LHCN-M2 (cell line): Measurements from ENCODE around the gene ABHD3. TPM values are rescaled to one million over a fixed set of nuclear protein-coding genes. Genes with fewer than 3 reads are reported as not detected.
"Not testable (repeated sequence)": the region's sequence is repeated elsewhere in the genome, so short reads cannot be mapped to it uniquely, and the experiment has no call there.

Experiments used
- DNase-seq: peaks from one replicate; pipeline ENCODE4 v3.0.0-alpha.2; 2012; ENCODE audit warnings: low read depth
- polyA plus RNA-seq: library from polyadenylated mRNA; unstranded; fragments of >200 nt; gene quantifications from one replicate; pipeline ENCODE4 v1.2.1, GENCODE V29; 2012; ENCODE audit warnings: missing spikeins
- total RNA-seq: library from RNA; depleted of rRNA; stranded (reverse); fragments of >200 nt; gene quantifications from 2 replicates; pipeline ENCODE4 v1.2.3, GENCODE V29; 2014; rRNA removed

Gene ABHD3, protein sequence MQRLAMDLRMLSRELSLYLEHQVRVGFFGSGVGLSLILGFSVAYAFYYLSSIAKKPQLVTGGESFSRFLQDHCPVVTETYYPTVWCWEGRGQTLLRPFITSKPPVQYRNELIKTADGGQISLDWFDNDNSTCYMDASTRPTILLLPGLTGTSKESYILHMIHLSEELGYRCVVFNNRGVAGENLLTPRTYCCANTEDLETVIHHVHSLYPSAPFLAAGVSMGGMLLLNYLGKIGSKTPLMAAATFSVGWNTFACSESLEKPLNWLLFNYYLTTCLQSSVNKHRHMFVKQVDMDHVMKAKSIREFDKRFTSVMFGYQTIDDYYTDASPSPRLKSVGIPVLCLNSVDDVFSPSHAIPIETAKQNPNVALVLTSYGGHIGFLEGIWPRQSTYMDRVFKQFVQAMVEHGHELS
- 6.2 and 8.6 TPM in 2 replicates for total RNA-seq
- polyA plus RNA-seq, result 2.0 TPM

GRCh38 chr18:21704603-21705364, at the start of gene ABHD3:
Gene ABHD3 (minus strand): TSS chr18:21704774. CDS start chr18:21704665, 109 bp downstream.
- peak; percentile 85 for DNase-seq

- DNase-seq, result no peak
Observed at GRCh38 chr18:21747764-21748693, 43.5 kb upstream of the ABHD3 start.

- no peak for DNase-seq
Observed at GRCh38 chr18:21747268-21747667, 42.7 kb upstream of the ABHD3 start.

GRCh38 chr18:21745231-21745630, 40.7 kb upstream of the ABHD3 start:
- DNase-seq, result no peak

DNA sequence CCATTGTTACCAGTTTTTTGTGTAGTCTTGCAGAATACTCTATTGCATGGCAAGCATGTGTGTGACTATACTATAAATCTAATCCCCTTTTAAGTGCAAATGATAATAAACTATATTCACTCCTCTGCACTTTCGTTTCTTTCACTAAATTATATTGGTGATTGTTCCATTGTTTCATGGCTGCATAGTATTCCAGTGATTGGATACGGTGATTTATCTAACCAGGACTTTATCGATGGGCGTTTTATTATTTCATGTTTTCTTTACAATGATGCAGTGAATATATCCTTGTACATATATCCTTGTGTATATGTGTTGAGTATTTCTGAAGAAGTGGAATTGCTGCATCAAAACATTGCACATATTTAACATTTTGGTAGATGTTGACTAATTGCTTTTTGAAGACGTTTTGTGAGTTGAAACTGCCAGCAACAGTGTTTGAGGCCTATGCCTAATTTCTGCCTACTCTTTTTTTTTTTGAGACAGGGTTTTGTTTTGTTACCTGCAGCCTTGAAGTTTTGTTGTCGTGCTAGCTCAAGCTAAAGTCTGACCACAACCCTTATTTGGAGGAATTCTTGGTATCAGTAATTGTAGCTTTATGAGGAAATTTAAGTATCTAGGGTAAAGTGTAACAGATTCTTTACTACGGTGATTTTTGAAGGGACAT, 38.7 kb upstream of the ABHD3 start:
- DNase-seq, result no peak

- DNase-seq, result no peak
Observed at GRCh38 chr18:21742315-21742687, 37.7 kb upstream of the ABHD3 start.

- DNase-seq, result peak; percentile 27
Observed at GRCh38 chr18:21741562-21742314, 37.2 kb upstream of the ABHD3 start.

GRCh38 chr18:21741312-21741561, 36.7 kb upstream of the ABHD3 start:
- no peak for DNase-seq

DNA sequence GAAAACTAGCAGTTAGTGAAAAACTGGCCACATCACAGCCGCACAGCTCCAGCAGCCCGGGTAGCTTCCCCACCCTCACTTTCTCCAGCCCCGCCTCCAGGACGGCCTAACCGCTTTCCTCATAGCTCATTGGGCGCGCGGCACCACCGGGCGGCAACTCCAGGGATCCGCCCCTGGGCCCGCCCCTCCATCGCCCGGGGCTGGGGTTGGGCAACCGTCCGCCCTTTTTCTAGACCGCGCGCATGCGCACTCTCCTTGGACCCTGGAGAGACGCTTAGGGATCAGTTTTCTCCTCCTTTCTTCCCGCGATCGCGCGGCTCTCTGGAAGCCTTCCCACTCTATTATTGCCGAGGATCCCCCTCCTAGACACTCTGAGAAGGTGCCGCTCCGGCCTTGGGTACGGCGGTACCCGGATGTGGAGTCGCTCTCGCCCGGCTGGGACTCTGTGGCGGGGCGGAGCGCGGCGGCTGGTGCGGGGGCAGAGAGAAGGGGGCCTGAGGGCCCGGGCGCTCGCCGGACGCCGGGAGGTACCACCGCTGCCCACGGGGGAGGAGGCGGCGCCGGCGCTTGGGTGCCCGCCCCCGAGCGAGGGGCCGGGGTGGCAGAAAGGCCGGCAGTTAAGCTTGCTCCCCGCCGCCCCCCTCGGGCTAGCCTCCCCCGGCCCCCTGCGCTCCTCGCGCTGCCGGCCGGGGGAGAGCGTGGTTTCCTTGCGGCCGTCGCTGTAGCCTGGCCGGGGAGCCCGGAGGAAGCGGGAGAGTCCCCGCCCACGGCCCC, 36.2 kb upstream of the ABHD3 start, which contains the start of gene MIB1:
MIB1 (plus strand) TSS at position 255 of the 774 bp plus-strand sequence. CDS start 792 bp downstream, outside the sequence.
- DNase-seq, result peak; percentile 97

DNA sequence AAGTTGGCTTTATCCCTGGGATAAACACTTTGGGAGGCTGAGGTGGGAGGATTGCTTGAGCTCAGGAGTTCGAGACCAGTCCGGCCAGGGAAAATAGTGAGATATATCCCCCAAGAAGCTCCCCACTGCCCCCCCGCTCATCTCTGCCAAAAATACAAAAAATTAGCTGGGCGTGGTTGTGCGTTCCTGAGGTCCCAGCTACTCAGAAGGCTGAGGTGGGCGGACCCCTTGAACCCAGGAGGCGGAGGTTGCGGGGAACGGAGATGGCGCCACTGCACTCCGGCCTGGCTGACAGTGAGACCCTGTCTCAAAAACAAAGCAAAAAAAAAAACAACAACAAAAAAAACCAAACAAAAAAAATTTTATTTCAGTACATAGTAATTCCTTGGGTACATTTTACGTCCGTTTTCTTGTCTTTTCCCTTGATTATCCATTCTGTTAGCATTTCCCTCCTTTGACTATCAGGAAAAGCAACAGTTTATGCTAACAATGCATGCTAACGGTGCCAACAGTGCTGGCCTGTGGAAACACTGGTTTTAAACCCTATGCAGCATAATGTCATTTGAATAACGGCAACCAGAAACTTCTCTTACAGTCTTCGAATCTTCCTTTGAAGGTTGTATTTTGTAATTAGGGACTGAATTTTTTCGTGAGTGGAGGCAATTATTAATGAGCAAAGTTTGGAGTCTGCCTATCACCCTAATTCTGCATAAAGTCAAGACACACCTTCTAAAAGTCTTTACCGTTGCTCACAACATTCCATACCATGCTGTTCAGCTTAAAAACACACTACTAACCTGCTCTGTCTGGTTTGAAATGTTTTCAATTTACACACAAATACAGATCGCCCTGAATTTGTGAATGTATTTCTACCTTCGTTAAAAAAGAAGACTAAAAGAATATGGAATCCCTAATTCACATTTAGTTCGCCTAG, 35.3 kb upstream of the ABHD3 start:
- DNase-seq, result no peak

DNA sequence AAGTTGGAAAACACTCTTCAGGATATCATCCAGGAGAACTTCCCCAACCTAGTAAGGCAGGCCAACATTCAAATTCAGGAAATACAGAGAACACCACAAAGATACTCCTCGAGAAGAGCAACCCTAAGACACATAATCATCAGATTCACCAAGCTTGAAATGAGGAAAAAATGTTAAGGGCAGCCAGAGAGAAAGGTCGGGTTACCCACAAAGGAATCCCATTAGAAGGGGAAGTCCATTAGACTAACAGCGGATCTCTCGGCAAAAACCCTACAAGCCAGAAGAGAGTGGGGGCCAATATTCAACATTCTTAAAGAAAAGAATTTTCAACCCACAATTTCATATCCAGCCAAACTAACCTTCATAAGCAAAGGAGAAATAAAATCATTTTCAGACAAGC, 32.4 kb upstream of the ABHD3 start:
- DNase-seq, result not testable (repeated sequence)

DNA sequence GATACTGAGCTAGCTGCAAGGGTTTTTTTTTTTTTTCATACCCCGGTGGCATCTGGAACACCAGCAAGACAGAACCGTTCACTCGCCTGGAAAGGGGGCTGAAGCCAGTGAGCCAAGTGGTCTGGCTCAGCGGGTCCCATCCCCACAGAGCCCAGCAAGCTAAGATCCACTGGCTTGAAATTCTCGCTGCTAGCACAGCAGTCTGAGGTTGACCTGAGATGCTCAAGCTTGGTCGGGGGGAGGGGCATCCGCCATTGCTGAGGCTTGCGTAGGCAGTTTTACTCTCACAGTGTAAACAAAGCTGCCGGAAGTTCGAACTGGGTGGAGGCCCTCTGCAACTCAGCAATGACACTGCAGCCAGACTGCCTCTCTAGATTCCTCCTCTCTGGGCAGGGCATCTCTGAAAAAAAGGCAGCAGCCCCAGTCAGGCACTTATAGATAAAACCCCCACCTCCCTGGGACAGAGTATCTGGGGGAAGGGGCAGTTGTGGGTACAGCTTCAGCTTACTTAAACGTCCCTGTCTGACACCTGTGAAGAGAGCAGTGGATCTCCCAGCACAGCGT, 31.0 kb upstream of the ABHD3 start:
- no peak for DNase-seq

DNA sequence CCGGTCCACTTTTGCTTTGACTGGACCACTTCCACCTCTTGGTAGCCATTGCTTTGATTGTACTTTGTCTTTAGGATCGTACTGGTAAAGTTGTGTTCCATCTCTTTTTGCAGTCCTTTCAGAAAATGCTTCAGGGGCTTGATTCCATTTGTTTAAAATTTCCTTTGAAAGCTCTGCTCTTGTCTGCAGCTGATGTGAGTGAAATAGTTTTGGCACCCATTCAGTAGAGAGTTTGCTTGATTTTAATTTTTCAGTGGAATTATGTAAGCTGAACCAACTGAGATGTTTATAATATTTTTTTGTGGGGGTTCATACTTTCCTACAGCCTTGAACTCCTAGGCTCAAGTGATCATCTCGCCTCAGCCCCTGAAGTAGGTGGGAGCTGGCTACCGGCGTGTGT, 28.4 kb upstream of the ABHD3 start:
- no peak for DNase-seq

GRCh38 chr18:21727702-21728101, 23.1 kb upstream of the ABHD3 start:
- DNase-seq, result no peak

- DNase-seq, result no peak
Observed at GRCh38 chr18:21725201-21725600, 20.6 kb upstream of the ABHD3 start.

DNA sequence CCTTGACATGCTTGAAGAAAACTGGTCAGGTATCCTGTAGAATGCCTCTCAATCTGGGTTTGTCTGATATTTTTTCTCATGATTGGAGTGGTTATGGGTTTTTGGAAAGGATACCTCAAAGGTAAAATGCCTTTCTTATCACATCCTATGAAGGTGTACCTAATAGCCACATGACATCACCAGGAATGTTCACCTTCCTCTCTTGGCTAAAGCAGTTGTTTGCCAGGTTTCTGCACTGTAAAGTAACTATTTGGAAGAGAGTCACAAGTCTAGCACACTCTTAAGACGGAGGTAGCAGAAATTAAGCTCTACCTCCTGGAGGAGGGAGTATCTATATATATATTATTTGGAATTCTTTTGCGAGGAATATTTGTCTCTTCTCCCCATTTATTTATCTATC, 18.1 kb upstream of the ABHD3 start:
- DNase-seq, result no peak

DNA sequence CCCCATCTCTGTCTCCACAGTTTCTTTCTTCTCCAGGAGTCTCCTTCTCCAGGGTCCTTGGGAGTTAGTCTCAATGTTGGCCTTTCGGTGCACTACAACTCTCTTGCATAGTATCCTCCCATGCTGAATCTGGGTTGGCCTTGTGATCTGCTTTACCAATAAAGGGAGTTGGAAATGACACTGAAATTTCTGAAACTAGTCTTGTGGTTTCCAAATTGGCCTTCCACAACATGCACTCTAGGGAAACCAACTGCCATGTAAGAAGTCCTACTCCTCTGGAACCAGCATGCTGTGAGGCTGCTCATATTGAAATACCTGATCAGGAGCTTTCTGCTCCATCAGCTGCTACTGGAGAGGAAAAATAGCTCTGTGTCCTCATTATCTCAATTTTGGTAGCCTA, 9.9 kb upstream of the ABHD3 start:
- no peak for DNase-seq

- DNase-seq, result not testable (repeated sequence)
Observed at GRCh38 chr18:21707130-21707529, 2.6 kb upstream of the ABHD3 start.
